WERI-Rb-1 (cell line): ENCODE data around the gene SMCHD1.
"Not testable (repeated sequence)": the region's sequence is repeated elsewhere in the genome, so short reads cannot be mapped to it uniquely, and the experiment has no call there.

Experiments
- DNase-seq: peaks from one replicate; pipeline ENCODE4 v3.0.0-alpha.2; 2020
- H3K27ac ChIP-seq: fragments of 250-450 bp; sonication (Bioruptor Pico); 2 replicates; pipeline ENCODE4 v1.5.1; 2020; ENCODE audit warnings: mild to moderate bottlenecking, moderate library complexity
- H3K27me3 ChIP-seq: fragments of 250-450 bp; sonication (Bioruptor Pico); 2 replicates; pipeline ENCODE4 v1.5.1; 2021; ENCODE audit warnings: mild to moderate bottlenecking, low read depth, moderate library complexity; ENCODE audit not compliant: insufficient read depth, severe bottlenecking
- H3K36me3 ChIP-seq: fragments of 250-450 bp; sonication (Bioruptor Pico); 2 replicates; pipeline ENCODE4 v1.5.1; 2020; ENCODE audit warnings: mild to moderate bottlenecking, moderate library complexity
- H3K4me3 ChIP-seq: 2 replicates; pipeline ENCODE4 v1.5.1; 2011; ENCODE audit warnings: low read depth, mild to moderate bottlenecking, control low read depth, low read length
- H3K9me3 ChIP-seq: fragments of 250-450 bp; sonication (Bioruptor Pico); 2 replicates; pipeline ENCODE4 v1.5.1; 2021; ENCODE audit warnings: mild to moderate bottlenecking, moderate library complexity; ENCODE audit not compliant: severe bottlenecking
- TF ChIP-seq, protein P1 (sequence below): IDR thresholded peaks from 2 replicates; pipeline ENCODE4 v1.5.1; 2011; ENCODE audit warnings: low read depth, mild to moderate bottlenecking, control low read depth, inconsistent platforms, low read length

Gene SMCHD1

DNA sequence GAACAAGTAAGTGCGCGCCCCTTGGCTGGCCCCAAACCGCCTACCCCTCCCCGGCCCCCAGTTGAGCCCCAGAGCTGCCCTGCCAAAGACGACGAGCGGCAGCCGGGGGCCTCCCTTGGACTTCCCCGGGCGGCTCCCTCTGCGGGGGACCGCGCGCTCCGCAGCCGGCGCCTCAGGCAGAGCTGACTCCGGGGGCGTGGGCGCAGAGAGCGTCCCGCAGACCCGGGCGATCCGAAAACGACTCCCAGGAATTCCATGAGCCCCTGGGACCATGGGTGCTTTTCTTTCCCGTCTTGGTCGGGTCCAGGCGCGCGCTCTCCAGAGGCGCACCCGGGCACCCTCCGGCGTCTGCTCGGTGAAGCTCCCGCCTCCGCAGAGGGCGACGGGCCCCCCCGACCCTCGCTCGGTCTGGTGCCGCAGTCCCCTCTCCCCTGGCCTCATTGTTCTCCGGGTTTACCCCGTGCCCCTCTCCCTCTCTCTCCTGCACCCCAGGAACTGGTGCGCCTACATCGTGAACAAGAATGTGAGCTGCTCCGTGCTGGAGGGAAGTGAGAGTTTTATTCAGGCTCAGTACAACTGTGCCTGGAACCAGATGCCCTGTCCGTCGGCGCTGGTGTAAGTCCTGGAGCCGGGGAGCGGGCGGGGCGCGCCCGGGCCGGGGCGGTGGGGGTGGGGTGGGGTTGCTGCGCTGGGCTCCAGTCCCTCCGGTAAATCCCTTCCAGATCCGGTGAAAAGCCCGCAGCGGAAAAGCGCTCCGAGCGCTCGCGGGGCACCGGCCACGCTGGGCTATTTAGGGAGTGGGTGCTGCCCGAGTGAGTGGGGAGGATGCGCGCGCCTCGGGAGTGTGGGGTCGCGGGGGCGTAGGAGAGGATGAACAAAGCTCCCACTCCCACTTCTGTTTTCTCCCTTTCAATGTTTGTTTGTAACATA lies 192.1 kb downstream of the SMCHD1 start:
- TF ChIP-seq, protein P1, sequence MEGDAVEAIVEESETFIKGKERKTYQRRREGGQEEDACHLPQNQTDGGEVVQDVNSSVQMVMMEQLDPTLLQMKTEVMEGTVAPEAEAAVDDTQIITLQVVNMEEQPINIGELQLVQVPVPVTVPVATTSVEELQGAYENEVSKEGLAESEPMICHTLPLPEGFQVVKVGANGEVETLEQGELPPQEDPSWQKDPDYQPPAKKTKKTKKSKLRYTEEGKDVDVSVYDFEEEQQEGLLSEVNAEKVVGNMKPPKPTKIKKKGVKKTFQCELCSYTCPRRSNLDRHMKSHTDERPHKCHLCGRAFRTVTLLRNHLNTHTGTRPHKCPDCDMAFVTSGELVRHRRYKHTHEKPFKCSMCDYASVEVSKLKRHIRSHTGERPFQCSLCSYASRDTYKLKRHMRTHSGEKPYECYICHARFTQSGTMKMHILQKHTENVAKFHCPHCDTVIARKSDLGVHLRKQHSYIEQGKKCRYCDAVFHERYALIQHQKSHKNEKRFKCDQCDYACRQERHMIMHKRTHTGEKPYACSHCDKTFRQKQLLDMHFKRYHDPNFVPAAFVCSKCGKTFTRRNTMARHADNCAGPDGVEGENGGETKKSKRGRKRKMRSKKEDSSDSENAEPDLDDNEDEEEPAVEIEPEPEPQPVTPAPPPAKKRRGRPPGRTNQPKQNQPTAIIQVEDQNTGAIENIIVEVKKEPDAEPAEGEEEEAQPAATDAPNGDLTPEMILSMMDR, result no peak
- peak; percentile 31 for DNase-seq
- Histone ChIP-seq H3K4me3 (peak overlapping the region; percentile 59), H3K27ac (no peak overlapping the region), H3K27me3 (peaks cover 42% of the 10 kb centered on the region), H3K9me3 (no peaks in the 10 kb centered on the region), H3K36me3 (no peaks in the 10 kb centered on the region)

GRCh38 chr18:2848247-2849246 lies 193.0 kb downstream of the SMCHD1 start:
- no peak overlapping the region for H3K27ac ChIP-seq
- H3K36me3 ChIP-seq, result no peaks in the 10 kb centered on the region
- peaks cover 42% of the 10 kb centered on the region for H3K27me3 ChIP-seq
- H3K9me3 ChIP-seq, result no peaks in the 10 kb centered on the region
- no peak for DNase-seq
- peak overlapping the region; percentile 59 for H3K4me3 ChIP-seq
- TF ChIP-seq, protein P1, result no peak

DNA sequence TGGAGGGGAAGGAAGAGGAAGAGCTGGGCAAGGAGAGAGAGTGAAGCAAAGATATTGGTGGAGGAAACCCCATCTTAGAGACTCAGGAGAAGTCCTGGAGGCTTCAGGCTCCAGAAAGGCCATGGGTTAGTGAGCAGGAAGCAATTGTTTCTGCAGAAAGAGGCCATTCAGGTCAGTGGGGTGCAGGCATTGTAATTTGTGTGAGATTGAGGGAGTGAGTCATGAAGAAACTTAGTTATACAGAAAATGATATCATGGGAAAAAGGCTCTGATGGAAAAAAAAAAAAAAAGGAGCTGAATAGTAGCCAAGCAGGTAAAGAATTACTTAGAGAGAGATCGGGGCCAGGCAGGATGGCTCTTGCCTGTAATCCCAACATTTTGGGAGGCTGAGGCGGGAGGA lies 195.3 kb downstream of the SMCHD1 start:
- no peaks in the 10 kb centered on the region for H3K36me3 ChIP-seq
- H3K27me3 ChIP-seq, result peaks cover 29% of the 10 kb centered on the region
- no peak overlapping the region for H3K4me3 ChIP-seq
- TF ChIP-seq, protein P1, result no peak
- H3K9me3 ChIP-seq, result no peaks in the 10 kb centered on the region
- H3K27ac ChIP-seq, result no peak overlapping the region
- DNase-seq, result no peak

GRCh38 chr18:2851771-2852170 lies 196.2 kb downstream of the SMCHD1 start:
- Histone ChIP-seq H3K27ac (no peak overlapping the region), H3K9me3 (no peaks in the 10 kb centered on the region), H3K27me3 (peaks cover 19% of the 10 kb centered on the region), H3K36me3 (no peaks in the 10 kb centered on the region), H3K4me3 (no peak overlapping the region)
- TF ChIP-seq, protein P1, result no peak
- peak; percentile 66 for DNase-seq

- H3K4me3 ChIP-seq, H3K9me3 ChIP-seq, H3K27ac ChIP-seq, H3K36me3 ChIP-seq, DNase-seq: not testable (repeated sequence)
- peaks cover 14% of the 10 kb centered on the region for H3K27me3 ChIP-seq
These were observed 196.9 kb downstream of the SMCHD1 start for GRCh38 chr18:2852460-2852859.
